HFF-Myc (cell line): ENCODE results near the gene ARHGAP6.

Experiments
- DNase-seq: peaks from one replicate; pipeline ENCODE4 v3.0.0-alpha.2; 2011; ENCODE audit warnings: low read depth; ENCODE audit errors: extremely low read depth
- H3K4me3 ChIP-seq: replicated peaks from 2 replicates; pipeline ENCODE4 v1.5.1; 2011; ENCODE audit warnings: low read depth, mild to moderate bottlenecking, control low read depth, low read length
- TF ChIP-seq, protein P1 (sequence below): IDR thresholded peaks from 2 replicates; pipeline ENCODE4 v1.5.1; 2012; ENCODE audit warnings: mild to moderate bottlenecking, low read depth, low read length, control low read depth; ENCODE audit errors: missing control alignments

Gene ARHGAP6

DNA sequence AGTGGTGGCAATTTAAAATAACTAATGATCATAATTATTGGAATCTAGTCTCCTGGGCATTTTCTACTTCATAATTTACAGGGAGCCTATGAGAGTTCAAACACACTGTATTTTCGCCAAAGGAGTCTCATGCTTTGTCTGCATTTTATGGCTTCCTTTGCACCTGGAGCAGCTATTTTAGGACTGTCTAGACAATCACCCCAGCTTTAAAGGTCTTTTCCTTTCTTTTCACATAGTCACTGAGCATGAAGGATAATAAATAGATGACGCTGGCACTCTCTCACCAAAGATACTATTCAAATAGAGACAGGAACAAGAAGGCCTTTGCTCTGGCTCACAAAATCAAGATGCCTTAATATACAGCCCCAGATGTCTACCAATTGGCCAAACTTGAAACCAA, 329.5 kb downstream of the ARHGAP6 start:
- TF ChIP-seq, protein P1, sequence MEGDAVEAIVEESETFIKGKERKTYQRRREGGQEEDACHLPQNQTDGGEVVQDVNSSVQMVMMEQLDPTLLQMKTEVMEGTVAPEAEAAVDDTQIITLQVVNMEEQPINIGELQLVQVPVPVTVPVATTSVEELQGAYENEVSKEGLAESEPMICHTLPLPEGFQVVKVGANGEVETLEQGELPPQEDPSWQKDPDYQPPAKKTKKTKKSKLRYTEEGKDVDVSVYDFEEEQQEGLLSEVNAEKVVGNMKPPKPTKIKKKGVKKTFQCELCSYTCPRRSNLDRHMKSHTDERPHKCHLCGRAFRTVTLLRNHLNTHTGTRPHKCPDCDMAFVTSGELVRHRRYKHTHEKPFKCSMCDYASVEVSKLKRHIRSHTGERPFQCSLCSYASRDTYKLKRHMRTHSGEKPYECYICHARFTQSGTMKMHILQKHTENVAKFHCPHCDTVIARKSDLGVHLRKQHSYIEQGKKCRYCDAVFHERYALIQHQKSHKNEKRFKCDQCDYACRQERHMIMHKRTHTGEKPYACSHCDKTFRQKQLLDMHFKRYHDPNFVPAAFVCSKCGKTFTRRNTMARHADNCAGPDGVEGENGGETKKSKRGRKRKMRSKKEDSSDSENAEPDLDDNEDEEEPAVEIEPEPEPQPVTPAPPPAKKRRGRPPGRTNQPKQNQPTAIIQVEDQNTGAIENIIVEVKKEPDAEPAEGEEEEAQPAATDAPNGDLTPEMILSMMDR: no peak
- DNase-seq: no peak
- no peak overlapping the region for H3K4me3 ChIP-seq

DNA sequence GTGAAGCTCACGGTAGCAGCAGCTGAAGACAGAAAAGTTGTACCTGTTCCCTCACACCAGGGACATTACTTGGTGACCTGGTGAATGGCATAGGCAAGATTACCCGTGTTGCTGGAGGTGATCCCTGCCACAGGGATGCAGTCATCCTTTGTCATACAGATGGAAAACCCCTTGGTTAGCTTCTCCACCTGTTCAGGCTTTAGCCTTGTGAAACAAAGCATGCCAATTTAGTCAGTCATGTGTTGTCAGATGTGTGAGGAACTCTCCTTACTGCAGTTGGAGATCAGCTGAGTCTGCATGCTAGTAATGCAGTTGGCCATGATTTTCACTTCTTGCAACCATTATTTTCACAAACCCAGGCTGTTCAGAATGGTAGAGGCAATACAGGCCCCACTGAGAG, 331.6 kb downstream of the ARHGAP6 start:
- DNase-seq: no peak
- TF ChIP-seq, protein P1: no peak
- H3K4me3 ChIP-seq: no peak overlapping the region

DNA sequence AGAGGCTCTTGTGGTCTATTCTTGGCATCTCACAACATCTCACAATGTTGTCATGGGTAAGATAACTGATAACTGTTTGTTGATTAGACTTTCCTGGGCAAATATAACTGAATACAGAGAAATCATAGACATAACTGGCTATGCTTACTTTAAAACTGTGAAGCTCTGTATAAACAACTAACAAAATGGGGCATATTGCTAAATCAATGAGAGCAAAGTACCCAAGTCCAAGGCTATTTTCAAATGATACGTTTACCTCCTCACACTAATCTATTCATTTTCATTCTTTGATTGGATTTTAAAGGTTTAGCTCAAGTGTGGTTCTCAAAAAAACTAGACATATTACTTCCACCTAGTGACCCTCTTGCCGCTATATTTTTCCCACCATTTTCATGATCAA, 333.9 kb downstream of the ARHGAP6 start:
- no peak overlapping the region for H3K4me3 ChIP-seq
- no peak for DNase-seq
- TF ChIP-seq, protein P1: no peak

DNA sequence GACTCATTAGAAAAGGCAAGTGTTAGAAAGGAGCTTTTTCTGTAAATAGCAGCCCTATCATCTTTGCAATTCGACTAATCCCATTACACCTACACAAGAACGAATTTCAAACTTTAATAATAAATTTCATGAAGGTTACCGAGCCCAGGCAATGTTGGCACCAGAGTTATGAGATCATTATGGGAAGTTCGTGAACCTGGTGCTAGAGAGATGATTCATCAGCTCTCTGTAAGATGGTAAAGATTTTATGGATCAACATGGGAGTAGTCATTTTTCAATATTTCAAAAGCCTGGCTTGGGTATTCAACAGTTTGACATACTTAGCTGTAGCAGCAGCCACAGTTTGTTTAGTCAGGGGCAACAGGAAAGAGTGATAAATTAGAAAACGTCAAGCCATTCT, 336.7 kb downstream of the ARHGAP6 start:
- TF ChIP-seq, protein P1: no peak
- DNase-seq: no peak
- no peak overlapping the region for H3K4me3 ChIP-seq

DNA sequence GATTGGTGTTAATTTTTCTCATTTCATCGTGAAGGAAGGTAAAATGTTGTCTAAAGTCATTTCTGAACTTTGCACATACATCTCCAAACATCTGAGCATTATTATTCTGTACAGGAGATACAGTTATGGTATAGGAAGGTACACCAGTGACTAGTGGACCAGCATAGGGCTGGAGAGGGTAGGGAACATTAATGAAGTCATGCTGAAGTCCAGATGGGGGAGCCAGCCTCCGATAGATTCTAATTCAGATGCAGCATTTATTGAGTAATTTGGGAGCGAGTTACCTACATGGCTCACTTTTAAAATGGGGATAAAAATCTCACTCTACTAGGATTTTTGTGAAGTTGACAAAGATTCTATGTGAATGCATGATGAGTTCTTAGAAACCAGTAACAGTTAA, 337.6 kb downstream of the ARHGAP6 start:
- no peak for DNase-seq
- TF ChIP-seq, protein P1: no peak
- no peak overlapping the region for H3K4me3 ChIP-seq

DNA sequence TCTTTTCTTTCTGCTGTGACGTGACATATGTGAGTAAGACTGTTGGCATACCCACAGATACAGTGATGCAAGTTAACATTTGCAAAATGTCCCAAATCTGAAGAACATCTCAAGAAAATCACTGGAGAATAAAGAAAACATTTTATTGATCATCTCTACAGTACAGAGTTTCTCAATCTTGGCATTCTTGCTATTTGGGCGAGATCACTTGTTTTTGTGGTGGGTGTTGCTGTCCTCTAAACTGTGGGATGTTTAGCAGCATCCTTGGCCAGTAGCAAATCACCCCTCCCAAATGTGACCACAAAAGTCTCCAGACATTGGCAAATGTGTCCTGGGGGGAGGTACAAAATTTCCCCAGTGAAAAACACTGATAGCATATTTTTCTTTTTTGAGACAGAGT, 343.7 kb downstream of the ARHGAP6 start:
- TF ChIP-seq, protein P1: no peak
- no peak overlapping the region for H3K4me3 ChIP-seq
- no peak for DNase-seq

DNA sequence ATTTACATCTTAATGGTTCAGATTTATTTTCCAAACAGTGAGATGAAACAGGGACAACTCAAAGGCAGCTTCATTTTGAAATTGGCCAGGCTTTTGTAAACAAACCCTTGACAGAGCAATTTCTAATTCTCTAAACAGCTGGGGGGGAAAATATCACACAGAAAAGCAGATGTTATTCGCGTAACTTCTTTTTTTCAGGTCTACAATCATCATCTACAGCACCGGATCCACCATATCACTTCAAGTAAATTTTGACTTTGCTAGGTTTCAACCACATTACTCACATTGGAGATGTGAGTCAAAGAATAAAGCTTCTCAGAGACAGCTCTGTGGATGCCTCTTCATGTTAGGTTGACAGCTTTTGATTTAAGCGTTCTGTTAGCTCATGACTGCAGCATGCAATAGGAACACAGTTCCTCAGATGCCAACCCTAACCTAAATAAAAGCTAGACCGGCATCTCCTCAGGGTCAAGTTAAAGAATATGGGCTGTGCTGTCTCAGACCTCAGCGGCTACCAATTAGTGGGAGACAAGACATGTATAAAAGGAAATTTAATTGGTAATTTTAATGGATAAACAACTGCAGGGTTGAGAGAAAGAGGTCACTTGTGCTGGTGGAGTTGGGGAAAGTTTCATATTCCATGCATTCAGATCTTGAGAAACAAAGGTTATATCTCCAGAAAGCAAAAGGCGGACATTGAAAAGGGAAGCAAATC, 345.8 kb downstream of the ARHGAP6 start:
- no peak for DNase-seq
- H3K4me3 ChIP-seq: no peak overlapping the region
- TF ChIP-seq, protein P1: no peak
